ENCODE results near the gene SPTB. TPM values are rescaled to one million over a fixed set of nuclear protein-coding genes. Genes with fewer than 3 reads are reported as not detected.
A peak's percentile ranks its signal among the peaks of the same experiment; 100 is the strongest.

Gene SPTB
- total and polyA plus RNA-seq, 9 of the 15 experiments (the other 6 are each of a cell fraction or from before 2014, with no cell fraction given): 0.21 to 45.9 (median 11.7) TPM

DNA sequence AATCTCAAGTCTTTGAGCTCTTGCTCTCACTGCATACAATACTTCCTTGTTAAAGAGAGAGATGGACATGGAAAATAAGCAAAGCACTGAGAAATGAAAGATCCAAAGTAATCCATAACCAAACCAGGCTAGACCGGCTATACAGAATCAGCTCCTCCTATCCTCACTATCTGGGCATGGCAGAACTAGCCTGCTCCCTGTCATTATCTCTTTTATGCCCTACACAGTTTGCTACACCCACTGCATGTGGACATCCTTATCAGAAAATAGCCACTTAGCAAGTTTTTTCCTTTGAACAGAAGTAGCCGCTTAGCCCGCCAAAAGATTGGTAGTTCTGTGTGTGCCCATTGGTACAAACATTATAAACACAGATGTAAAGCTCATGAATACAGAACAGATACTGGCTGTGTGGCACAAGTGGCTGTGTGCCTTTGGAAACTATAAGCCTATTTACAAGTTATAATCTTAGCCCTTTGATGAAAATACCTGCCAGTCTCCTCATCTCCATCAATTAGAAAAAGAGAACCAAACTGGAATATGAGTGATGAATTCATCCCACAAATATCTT lies 34.7 kb downstream of the SPTB start:
- Histone ChIP-seq H3K4me3 (no peak overlapping the region; the same call in 1 of the 2 replicates), H4K20me1 (replicated peaks; ENCODE audit: control insufficient read depth, insufficient read depth, low read length) (no peaks in the 10 kb centered on the region; the same call in 1 of the 2 replicates), H3K4me2 (ENCODE audit: insufficient read depth, low read length) (peak overlapping the region; percentile 69), H2AFZ (ENCODE audit: low read depth, low read length) (no peak overlapping the region), H3K9me1 (ENCODE audit: control insufficient read depth, insufficient read depth, low read length) (no peaks in the 10 kb centered on the region), H3K36me3 (ENCODE audit: control insufficient read depth, insufficient read depth, low read length) (peaks cover 6% of the 10 kb centered on the region; the same call in 1 of the 3 replicates), H3K27me3 (ENCODE audit: control insufficient read depth in 2 of 2, insufficient read depth in 2 of 2, low read length in 2 of 2) (no peaks in the 10 kb centered on the region), H3K4me1 (replicated peaks in 1 of 2; ENCODE audit: control insufficient read depth in 2 of 2, insufficient read depth in 2 of 2, low read length in 2 of 2) (peaks cover 11 to 64% of the 10 kb centered on the region in 2 experiments; a peak in 3 of 5 replicates), H3K9me3 (replicated peaks; ENCODE audit: control insufficient read depth, insufficient read depth, low read depth, low read length) (no peaks in the 10 kb centered on the region), H3K9ac (ENCODE audit: insufficient read depth in 1 of 2, low read depth in 2 of 2, low read length in 2 of 2) (peak overlapping the region in 1 of 2 experiments; percentile 27; a peak in 1 of 4 replicates), H3K79me2 (ENCODE audit: control insufficient read depth, insufficient read depth, low read length) (peaks cover 91% of the 10 kb centered on the region), H3K27ac (ENCODE audit: extremely low read depth, low read depth, low read length) (peak overlapping the region; percentile 48)
- DNase-seq (ENCODE audit: extremely low read depth in 1 of 4, low spot score in 3 of 4) (peak; percentile 36 to 73 (median 54)), ATAC-seq (peak; percentile 40), FAIRE-seq (peak; percentile 87)
- ChIA-PET CTCF (ENCODE audit: low intra/inter-chr PET ratio) (no interaction called here), POLR2A (interaction anchor here (0.6 to 1.5 kb wide), 4 partner anchors 11 to 18 kb away, joined by 3 to 4 read pairs (median 4); no protein-coding TSS in a partner anchor)
- 0% methylated on average over 3 of the region's 3 CpGs for WGBS (ENCODE audit: insufficient coverage, low coverage, missing lambda C conversion rate)
- intact Hi-C loops (cut with micrococcal nuclease) (no loop called here), in situ Hi-C loops (cut with MboI) (no loop called here)
- no TSS peak for BruUV-seq (replicated peaks)
- TF ChIP-seq STAG1 (CRISPR knock-in tag; IDR thresholded peaks at IDR 0.05; ENCODE audit: borderline replicate concordance): no peak
- no peak for TF ChIP-seq POLR3A (IDR thresholded peaks at IDR 0.05; ENCODE audit: borderline replicate concordance, extremely low read depth, insufficient read depth, insufficient read length)
- TF ChIP-seq, protein P1, sequence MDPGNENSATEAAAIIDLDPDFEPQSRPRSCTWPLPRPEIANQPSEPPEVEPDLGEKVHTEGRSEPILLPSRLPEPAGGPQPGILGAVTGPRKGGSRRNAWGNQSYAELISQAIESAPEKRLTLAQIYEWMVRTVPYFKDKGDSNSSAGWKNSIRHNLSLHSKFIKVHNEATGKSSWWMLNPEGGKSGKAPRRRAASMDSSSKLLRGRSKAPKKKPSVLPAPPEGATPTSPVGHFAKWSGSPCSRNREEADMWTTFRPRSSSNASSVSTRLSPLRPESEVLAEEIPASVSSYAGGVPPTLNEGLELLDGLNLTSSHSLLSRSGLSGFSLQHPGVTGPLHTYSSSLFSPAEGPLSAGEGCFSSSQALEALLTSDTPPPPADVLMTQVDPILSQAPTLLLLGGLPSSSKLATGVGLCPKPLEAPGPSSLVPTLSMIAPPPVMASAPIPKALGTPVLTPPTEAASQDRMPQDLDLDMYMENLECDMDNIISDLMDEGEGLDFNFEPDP (CRISPR knock-in tag; IDR thresholded peaks at IDR 0.05): no peak
- peak; percentile 80 for TF ChIP-seq SMARCA4 (IDR thresholded peaks at IDR 0.05)
- peak; percentile 38; the same call in 1 of the 2 replicates for TF ChIP-seq SMARCE1 (IDR thresholded peaks at IDR 0.05)
- TF ChIP-seq ZBTB7A (IDR thresholded peaks at IDR 0.05; ENCODE audit: borderline replicate concordance, control insufficient read depth, low read depth, low read length): no peak
- TF ChIP-seq, protein P2, sequence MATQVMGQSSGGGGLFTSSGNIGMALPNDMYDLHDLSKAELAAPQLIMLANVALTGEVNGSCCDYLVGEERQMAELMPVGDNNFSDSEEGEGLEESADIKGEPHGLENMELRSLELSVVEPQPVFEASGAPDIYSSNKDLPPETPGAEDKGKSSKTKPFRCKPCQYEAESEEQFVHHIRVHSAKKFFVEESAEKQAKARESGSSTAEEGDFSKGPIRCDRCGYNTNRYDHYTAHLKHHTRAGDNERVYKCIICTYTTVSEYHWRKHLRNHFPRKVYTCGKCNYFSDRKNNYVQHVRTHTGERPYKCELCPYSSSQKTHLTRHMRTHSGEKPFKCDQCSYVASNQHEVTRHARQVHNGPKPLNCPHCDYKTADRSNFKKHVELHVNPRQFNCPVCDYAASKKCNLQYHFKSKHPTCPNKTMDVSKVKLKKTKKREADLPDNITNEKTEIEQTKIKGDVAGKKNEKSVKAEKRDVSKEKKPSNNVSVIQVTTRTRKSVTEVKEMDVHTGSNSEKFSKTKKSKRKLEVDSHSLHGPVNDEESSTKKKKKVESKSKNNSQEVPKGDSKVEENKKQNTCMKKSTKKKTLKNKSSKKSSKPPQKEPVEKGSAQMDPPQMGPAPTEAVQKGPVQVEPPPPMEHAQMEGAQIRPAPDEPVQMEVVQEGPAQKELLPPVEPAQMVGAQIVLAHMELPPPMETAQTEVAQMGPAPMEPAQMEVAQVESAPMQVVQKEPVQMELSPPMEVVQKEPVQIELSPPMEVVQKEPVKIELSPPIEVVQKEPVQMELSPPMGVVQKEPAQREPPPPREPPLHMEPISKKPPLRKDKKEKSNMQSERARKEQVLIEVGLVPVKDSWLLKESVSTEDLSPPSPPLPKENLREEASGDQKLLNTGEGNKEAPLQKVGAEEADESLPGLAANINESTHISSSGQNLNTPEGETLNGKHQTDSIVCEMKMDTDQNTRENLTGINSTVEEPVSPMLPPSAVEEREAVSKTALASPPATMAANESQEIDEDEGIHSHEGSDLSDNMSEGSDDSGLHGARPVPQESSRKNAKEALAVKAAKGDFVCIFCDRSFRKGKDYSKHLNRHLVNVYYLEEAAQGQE (IDR thresholded peaks at IDR 0.05; ENCODE audit: borderline replicate concordance): peak; percentile 58
- TF ChIP-seq, protein P2 (CRISPR knock-in tag; IDR thresholded peaks at IDR 0.05; ENCODE audit: low read depth): no peak
- TF ChIP-seq HNRNPL (IDR thresholded peaks at IDR 0.05; ENCODE audit: low read depth, low read length): 0 out of 2 replicates have a peak, but pooled peaks have one; percentile 46
- peak; percentile 72 for TF ChIP-seq EGR1 (conservative IDR thresholded peaks at IDR 0.05)
- peak in 1 of 2 experiments; percentile 54; a peak in 1 of 4 replicates for TF ChIP-seq TRIM24 (IDR thresholded peaks at IDR 0.05)
- peak; percentile 68 for TF ChIP-seq NFIC (IDR thresholded peaks at IDR 0.05)
- TF ChIP-seq FOXA3 (CRISPR knock-in tag; conservative IDR thresholded peaks at IDR 0.05 in 1 of 2, IDR thresholded peaks at IDR 0.05 in 1 of 2): no peak

Data from K562 (cell line).